Ishikawa (cell line): ENCODE data around the gene CRYBB1.

Source experiments
- CEBPB ChIP-seq: IDR thresholded peaks from 2 replicates; pipeline ENCODE4 v1.6.1; 2012
- CREB1 ChIP-seq: IDR thresholded peaks from 2 replicates; pipeline ENCODE4 v1.6.1; 2012; ENCODE audit warnings: low read depth
- EGR1 ChIP-seq: IDR thresholded peaks from 2 replicates; pipeline ENCODE4 v1.6.1; 2012
- EP300 ChIP-seq: IDR thresholded peaks from 2 replicates; pipeline ENCODE4 v1.6.1; 2012; ENCODE audit warnings: borderline replicate concordance
- FOXM1 ChIP-seq: IDR thresholded peaks from 2 replicates; pipeline ENCODE4 v1.6.1; 2012; ENCODE audit warnings: low read depth, borderline replicate concordance
- NFIC ChIP-seq: IDR thresholded peaks from 2 replicates; pipeline ENCODE4 v1.6.1; 2012
- RAD21 ChIP-seq: IDR thresholded peaks from 2 replicates; pipeline ENCODE4 v1.6.1; 2012; ENCODE audit warnings: low read depth
- TAF1 ChIP-seq: IDR thresholded peaks from 2 replicates; pipeline ENCODE4 v1.6.1; 2012; ENCODE audit warnings: low read depth, mild to moderate bottlenecking
- TCF12 ChIP-seq: IDR thresholded peaks from 2 replicates; pipeline ENCODE4 v1.6.1; 2012; ENCODE audit warnings: low read depth
- TEAD4 ChIP-seq: IDR thresholded peaks from 2 replicates; pipeline ENCODE4 v1.6.1; 2012
- YY1 ChIP-seq: IDR thresholded peaks from 2 replicates; pipeline ENCODE4 v1.6.1; 2012; ENCODE audit warnings: low read depth
- ZBTB7A ChIP-seq: IDR thresholded peaks from 2 replicates; pipeline ENCODE4 v1.6.1; 2012; ENCODE audit warnings: low read depth
- TF ChIP-seq, protein P1 (sequence below): IDR thresholded peaks from 2 replicates; pipeline ENCODE4 v1.6.1; 2012; ENCODE audit warnings: low read depth, mild to moderate bottlenecking
- TF ChIP-seq, protein P2 (sequence below): IDR thresholded peaks from 2 replicates; pipeline ENCODE4 v1.6.1; 2012
- TF ChIP-seq, protein P3 (sequence below): IDR thresholded peaks from 2 replicates; pipeline ENCODE4 v1.6.1; 2012

The CRYBB1 gene

DNA sequence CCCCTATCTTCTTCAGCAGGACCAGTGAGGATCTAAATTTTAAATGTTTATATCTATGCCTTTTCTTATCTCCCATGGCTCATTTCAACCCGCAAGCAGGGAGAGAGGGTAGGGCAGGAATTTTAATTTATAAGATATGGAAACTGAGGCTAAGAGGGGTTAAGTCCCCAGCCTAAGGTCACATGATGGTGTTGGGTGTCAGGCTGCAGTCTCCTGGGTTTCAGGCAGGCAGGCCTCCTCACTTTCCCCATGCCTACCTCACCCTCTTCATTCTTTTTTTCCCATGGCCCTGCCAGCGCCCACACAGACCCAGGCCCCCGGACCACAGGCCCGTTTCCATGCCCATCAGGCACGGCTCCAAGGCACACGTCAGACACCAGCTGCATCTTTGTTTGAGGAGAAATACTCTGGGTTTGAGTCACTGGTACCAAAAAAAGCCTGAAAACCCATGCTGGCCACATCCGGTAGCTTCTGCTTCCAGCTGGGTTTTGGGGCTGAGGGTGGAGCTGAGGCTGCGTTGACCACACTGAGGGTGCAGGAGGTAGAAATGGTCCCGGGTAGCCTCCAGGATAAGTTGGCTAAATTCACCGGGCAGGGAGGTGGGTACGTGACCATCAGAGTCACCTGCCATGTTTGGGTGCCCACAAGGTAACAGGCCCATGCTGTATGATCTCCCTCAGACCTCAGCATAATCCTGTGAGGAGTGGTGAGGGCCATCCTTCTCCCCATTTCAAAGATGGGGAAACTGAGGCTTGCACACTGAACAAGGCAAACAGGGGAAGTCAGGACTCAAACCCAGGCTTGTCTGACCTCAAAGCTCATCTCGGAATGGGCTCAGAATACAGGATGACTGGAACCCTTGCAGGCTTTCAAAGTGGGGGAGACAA, 7.5 kb downstream of the CRYBB1 start:
- TF ChIP-seq CREB1: no peak
- TF ChIP-seq TEAD4: no peak
- TF ChIP-seq TAF1: no peak
- no peak for TF ChIP-seq FOXM1
- TF ChIP-seq EP300: no peak
- TF ChIP-seq ZBTB7A: no peak
- TF ChIP-seq, protein P1, sequence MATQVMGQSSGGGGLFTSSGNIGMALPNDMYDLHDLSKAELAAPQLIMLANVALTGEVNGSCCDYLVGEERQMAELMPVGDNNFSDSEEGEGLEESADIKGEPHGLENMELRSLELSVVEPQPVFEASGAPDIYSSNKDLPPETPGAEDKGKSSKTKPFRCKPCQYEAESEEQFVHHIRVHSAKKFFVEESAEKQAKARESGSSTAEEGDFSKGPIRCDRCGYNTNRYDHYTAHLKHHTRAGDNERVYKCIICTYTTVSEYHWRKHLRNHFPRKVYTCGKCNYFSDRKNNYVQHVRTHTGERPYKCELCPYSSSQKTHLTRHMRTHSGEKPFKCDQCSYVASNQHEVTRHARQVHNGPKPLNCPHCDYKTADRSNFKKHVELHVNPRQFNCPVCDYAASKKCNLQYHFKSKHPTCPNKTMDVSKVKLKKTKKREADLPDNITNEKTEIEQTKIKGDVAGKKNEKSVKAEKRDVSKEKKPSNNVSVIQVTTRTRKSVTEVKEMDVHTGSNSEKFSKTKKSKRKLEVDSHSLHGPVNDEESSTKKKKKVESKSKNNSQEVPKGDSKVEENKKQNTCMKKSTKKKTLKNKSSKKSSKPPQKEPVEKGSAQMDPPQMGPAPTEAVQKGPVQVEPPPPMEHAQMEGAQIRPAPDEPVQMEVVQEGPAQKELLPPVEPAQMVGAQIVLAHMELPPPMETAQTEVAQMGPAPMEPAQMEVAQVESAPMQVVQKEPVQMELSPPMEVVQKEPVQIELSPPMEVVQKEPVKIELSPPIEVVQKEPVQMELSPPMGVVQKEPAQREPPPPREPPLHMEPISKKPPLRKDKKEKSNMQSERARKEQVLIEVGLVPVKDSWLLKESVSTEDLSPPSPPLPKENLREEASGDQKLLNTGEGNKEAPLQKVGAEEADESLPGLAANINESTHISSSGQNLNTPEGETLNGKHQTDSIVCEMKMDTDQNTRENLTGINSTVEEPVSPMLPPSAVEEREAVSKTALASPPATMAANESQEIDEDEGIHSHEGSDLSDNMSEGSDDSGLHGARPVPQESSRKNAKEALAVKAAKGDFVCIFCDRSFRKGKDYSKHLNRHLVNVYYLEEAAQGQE: no peak
- TF ChIP-seq NFIC: no peak
- TF ChIP-seq CEBPB: no peak
- TF ChIP-seq YY1: no peak
- no peak for TF ChIP-seq EGR1
- TF ChIP-seq, protein P2, sequence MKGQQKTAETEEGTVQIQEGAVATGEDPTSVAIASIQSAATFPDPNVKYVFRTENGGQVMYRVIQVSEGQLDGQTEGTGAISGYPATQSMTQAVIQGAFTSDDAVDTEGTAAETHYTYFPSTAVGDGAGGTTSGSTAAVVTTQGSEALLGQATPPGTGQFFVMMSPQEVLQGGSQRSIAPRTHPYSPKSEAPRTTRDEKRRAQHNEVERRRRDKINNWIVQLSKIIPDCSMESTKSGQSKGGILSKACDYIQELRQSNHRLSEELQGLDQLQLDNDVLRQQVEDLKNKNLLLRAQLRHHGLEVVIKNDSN: no peak

DNA sequence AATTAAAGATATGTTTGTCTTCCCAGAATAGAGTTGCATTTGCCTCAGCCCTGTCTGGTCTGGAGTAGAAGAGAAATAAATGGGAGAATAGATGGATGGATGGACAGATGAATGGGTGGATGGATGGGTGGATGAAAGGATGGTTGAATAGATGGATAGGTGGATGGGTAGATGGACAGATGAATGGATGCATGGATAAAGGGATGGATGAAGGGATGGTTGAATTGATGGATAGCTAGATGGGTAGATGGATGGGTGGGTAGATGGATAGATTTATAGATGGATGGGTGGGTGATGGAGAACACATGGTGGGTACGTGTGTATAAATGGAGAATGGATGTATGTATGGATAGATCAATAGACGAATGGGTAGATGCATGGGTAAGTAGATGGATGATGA, 8.5 kb downstream of the CRYBB1 start:
- TF ChIP-seq EGR1: no peak

DNA sequence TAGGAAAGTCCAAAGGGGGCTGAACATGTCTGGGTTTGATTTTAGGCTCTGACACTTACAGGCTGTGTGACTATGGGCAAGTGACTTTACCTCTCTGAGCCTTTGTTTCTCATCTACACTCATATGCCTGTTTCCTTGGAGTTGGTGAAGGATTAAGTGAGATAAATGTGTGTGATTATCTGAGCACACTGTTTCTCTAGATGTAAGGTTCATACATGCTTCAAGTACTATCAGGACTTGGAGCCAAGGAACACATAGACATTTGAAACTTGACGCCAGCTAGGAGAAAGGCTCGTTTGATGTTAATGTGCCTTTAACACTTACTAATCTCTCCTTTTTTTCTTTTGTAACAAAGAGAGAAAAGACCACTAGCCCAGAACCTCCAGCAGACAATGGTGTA, 9.7 kb downstream of the CRYBB1 start:
- TF ChIP-seq, protein P1: no peak
- TF ChIP-seq EGR1: no peak
- no peak for TF ChIP-seq TAF1
- TF ChIP-seq, protein P3, sequence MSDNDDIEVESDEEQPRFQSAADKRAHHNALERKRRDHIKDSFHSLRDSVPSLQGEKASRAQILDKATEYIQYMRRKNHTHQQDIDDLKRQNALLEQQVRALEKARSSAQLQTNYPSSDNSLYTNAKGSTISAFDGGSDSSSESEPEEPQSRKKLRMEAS: no peak
- no peak for TF ChIP-seq TCF12
- no peak for TF ChIP-seq CEBPB
- no peak for TF ChIP-seq FOXM1
- no peak for TF ChIP-seq TEAD4
- TF ChIP-seq, protein P2: no peak
- no peak for TF ChIP-seq YY1
- no peak for TF ChIP-seq RAD21
- no peak for TF ChIP-seq CREB1
- no peak for TF ChIP-seq ZBTB7A
- TF ChIP-seq NFIC: no peak
- no peak for TF ChIP-seq EP300

DNA sequence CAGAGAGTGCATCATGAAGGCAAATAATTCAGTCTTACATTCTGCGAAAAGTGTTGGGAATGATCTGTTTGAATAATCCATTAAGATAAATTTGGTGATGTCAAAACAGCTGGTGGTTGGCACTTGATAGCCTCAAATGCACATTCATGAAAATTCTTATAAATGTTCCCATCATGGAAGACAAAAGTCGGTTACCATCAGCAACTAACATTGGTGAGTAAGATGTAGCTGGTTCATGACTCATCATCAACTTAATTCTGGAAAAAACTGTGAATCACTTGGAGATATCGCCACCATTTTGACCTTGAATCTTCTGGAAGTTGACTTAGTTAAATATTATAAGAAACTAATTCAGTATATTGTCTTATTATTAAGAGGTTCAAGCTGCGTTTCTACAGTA, 11.2 kb downstream of the CRYBB1 start:
- TF ChIP-seq TAF1 (no peak), EP300 (no peak), EGR1 (no peak), RAD21 (no peak), YY1 (no peak), NFIC (no peak), CEBPB (no peak), TEAD4 (no peak), ZBTB7A (no peak), CREB1 (no peak), FOXM1 (no peak), TCF12 (no peak)
- TF ChIP-seq, protein P2: no peak
- TF ChIP-seq, protein P1: no peak
- TF ChIP-seq, protein P3: no peak
